Tibial artery (tissue), 4 donors: Measurements from ENCODE around the gene LARGE1.
"Not testable (repeated sequence)": the region's sequence is repeated elsewhere in the genome, so short reads cannot be mapped to it uniquely, and the experiment has no call there.

Experiments
- DNase-seq, 2 donors: peaks; one replicate each; pipeline ENCODE4 v3.0.0-alpha.2; 2019
- H3K27ac ChIP-seq, 2 donors: fragments of 200-600 bp; sonication (generic) in 1 of 2; 1 replicate in 1 of 2; 2 replicates in 1 of 2; pipeline ENCODE4 v1.5.1; 2018 to 2019; ENCODE audit warnings: mild to moderate bottlenecking in 1 of 2
- H3K27me3 ChIP-seq, 2 donors: fragments of 200-600 bp; sonication (generic) in 1 of 2; one replicate each; pipeline versions ENCODE4 v1.5.1 to v1.6.0; 2016 to 2019
- H3K36me3 ChIP-seq, 3 donors: fragments of 200-600 bp; sonication (generic) in 2 of 3; one replicate each; pipeline ENCODE4 v1.5.1; 2016 to 2019; ENCODE audit warnings: mild to moderate bottlenecking in 2 of 3
- H3K4me1 ChIP-seq, 4 donors: fragments of 200-600 bp; sonication (generic) in 2 of 4; 1 replicate in 3 of 4; 2 replicates in 1 of 4; pipeline ENCODE4 v1.5.1; 2016 to 2019
- H3K4me3 ChIP-seq, 2 donors: fragments of 200-600 bp; sonication (generic) in 1 of 2; 1 replicate in 1 of 2; 2 replicates in 1 of 2; pipeline ENCODE4 v1.5.1; 2018 to 2019; ENCODE audit warnings: mild to moderate bottlenecking in 2 of 2
- H3K9me3 ChIP-seq, 3 donors: fragments of 200-600 bp; sonication (generic) in 1 of 3; one replicate each; pipeline ENCODE4 v1.5.1; 2016 to 2019
- intact Hi-C: fragments of 100-400 bp; cut with DNase I; formaldehyde crosslinking; loops from one replicate; pipeline ENCODE4 v1.15.0; 2023; ENCODE audit warnings: low total_unique reads
- TF ChIP-seq, protein P1 (sequence below), 2 experiments: fragments of 200-600 bp in 1 of 2; fragments of 450-650 bp in 1 of 2; IDR thresholded peaks; one replicate each; pipeline ENCODE4 v1.5.1; 2017 to 2019; ENCODE audit warnings: antibody characterized with exemption in 2 of 2, mild to moderate bottlenecking in 1 of 2, moderate library complexity in 1 of 2

The LARGE1 gene

DNA sequence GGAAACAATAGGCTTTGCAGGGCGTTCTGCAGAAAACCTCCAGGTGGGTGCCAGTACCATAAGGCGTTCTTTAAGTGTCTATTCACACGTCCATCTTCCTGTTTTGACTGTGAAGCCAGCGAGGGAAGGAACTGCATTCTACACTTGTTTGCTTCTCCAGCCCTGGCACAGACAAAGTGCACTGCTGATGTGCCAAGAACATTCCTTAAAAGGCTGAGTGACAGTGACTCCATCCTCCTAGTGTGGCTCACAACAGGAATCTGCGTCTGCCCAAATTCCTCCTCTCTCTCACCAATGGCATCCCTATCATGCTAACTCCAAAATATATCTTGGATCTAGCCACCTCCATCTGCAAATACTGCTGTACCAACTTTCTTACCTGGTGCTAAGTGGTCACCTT is 454.7 kb downstream of the LARGE1 start:
- H3K36me3 ChIP-seq, result no peaks in the 10 kb centered on the region
- peaks cover 0 to 11% (median 5%) of the 10 kb centered on the region in 3 donors for H3K9me3 ChIP-seq
- H3K4me3 ChIP-seq, result no peak overlapping the region
- H3K27me3 ChIP-seq, result no peaks in the 10 kb centered on the region
- intact Hi-C loops, result no loop called here
- no peak for DNase-seq
- no peak overlapping the region for H3K27ac ChIP-seq
- TF ChIP-seq, protein P1, sequence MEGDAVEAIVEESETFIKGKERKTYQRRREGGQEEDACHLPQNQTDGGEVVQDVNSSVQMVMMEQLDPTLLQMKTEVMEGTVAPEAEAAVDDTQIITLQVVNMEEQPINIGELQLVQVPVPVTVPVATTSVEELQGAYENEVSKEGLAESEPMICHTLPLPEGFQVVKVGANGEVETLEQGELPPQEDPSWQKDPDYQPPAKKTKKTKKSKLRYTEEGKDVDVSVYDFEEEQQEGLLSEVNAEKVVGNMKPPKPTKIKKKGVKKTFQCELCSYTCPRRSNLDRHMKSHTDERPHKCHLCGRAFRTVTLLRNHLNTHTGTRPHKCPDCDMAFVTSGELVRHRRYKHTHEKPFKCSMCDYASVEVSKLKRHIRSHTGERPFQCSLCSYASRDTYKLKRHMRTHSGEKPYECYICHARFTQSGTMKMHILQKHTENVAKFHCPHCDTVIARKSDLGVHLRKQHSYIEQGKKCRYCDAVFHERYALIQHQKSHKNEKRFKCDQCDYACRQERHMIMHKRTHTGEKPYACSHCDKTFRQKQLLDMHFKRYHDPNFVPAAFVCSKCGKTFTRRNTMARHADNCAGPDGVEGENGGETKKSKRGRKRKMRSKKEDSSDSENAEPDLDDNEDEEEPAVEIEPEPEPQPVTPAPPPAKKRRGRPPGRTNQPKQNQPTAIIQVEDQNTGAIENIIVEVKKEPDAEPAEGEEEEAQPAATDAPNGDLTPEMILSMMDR (IDR thresholded peaks at IDR 0.05), result no peak
- peaks cover 0 to 4% (median 0%) of the 10 kb centered on the region in 4 donors for H3K4me1 ChIP-seq

DNA sequence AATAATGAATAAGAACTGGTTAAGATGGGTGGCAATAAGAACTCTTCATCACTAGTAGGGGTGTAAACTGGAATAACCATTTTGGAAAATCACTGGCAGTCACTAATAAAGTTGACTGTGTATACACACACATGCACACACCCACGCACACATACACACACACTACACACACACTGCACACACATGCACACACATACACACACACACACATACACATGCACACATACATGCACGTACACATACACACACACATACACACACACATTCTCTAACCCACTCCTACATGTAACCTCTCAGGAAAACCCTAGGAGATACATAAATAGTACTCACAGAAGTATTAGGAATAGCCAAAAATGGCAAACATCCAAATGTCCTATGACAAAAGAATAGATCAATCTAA is 455.6 kb downstream of the LARGE1 start:
- no peak for DNase-seq
- Histone ChIP-seq H3K4me1 (peaks cover 0 to 4% (median 0%) of the 10 kb centered on the region in 4 donors), H3K27me3 (no peaks in the 10 kb centered on the region), H3K27ac (no peak overlapping the region), H3K4me3 (no peak overlapping the region), H3K36me3 (no peaks in the 10 kb centered on the region), H3K9me3 (peaks cover 0 to 11% (median 5%) of the 10 kb centered on the region in 3 donors)
- intact Hi-C loops, result no loop called here
- TF ChIP-seq, protein P1 (IDR thresholded peaks at IDR 0.05), result no peak

DNA sequence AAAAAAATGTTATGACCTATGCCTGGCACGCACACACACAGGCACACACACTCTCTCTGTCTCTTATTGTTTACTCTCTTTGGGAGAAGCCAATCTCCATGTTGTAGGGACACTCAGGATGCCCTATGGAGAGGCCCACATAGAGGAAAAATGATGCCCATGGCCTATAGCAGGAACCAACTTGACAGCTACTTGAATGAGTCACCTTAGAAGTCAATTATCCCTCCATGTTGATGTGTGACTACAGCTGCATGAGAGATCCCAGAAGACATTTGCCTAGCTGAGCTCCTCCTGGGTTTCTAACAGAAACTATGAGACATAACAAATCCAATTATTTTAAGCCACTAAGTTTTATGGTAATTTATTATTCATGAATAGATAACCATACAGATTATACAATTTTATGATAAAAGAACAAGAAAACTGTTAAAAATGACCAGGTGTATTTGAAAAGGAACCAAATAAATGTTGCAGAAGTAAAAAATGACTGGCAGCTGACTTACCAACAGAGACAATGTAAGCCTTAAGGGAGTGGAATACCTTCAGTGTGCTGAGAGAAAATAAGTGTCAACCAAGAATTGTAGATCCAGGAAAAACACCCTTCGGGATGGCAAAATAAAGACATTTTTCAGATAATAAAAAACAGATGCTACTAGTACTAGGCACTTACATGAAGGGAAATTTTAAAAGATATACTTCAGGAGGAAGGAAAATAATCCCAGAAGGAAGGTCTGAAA is 458.4 kb downstream of the LARGE1 start:
- TF ChIP-seq, protein P1 (IDR thresholded peaks at IDR 0.05), result no peak
- no peak overlapping the region for H3K4me3 ChIP-seq
- no peaks in the 10 kb centered on the region for H3K27me3 ChIP-seq
- intact Hi-C loops, result no loop called here
- H3K27ac ChIP-seq, result no peak overlapping the region
- peaks cover 0 to 11% (median 5%) of the 10 kb centered on the region in 3 donors for H3K9me3 ChIP-seq
- no peaks in the 10 kb centered on the region for H3K36me3 ChIP-seq
- no peak for DNase-seq
- H3K4me1 ChIP-seq, result peaks cover 0 to 4% (median 0%) of the 10 kb centered on the region in 4 donors

DNA sequence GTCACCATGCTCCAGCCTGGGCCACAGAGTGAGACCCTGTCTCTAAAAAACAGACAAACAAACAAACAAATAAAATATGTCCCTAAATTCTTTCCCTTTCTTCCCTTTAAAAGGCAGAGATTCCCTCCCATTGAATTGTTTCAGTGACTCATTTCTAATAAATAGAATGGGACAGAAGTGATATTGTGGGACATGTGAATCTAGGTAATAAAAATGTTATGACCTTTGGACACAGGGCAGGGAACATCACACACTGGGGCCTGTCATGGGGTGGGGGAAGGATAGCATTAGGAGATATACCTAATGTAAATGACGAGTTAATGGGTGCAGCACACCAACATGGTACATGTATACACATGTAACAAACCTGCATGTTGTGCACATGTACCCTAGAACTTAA is 459.0 kb downstream of the LARGE1 start:
- DNase-seq, intact Hi-C loops, H3K4me1 ChIP-seq, H3K4me3 ChIP-seq, H3K27ac ChIP-seq, H3K36me3 ChIP-seq, H3K27me3 ChIP-seq: not testable (repeated sequence)
- H3K9me3 ChIP-seq, result peaks cover 0 to 11% (median 5%) of the 10 kb centered on the region in 3 donors

DNA sequence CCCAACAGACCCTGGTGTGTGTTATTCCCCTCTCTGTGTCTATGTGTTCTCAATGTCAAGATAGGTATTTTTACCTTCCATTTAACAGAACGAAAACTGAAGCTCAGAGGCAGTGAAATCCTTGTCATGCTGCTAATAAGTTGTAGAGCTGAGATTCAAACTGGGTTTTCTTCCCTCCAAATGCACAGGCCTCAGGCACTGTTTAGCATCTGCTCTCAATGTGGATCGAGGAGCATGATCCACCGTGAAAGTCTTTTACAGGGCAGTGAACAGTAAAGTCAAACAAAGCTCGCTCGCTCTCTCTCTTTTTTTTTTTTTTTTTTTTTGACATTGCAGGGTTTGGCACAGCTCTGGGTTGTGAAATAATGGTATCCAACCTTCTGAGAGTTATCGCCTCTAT is 461.1 kb downstream of the LARGE1 start:
- Histone ChIP-seq H3K27me3 (no peaks in the 10 kb centered on the region), H3K4me1 (no peaks in the 10 kb centered on the region), H3K27ac (no peak overlapping the region), H3K9me3 (peaks cover 0 to 11% (median 5%) of the 10 kb centered on the region in 3 donors), H3K36me3 (no peaks in the 10 kb centered on the region), H3K4me3 (no peak overlapping the region)
- no peak for DNase-seq
- intact Hi-C loops, result no loop called here
- TF ChIP-seq, protein P1 (IDR thresholded peaks at IDR 0.05), result no peak

DNA sequence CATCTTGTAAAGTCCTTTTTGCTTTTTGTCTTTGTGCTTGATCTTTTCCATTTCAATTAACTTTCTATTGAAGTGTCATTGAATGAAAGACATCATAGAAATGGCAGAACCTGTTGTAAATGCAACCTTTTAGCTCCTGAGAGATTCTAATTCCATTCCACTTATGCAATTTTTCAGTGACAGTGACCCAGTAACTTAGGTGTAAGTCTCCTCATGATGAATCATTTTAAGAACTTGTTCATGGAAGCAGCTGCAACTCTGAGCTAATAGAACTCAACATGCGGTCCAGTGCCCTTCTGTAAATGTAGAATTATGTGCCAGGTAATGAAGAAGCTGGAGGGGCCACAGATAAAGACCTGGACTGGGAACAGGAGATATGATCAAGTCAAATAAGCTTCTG is 463.8 kb downstream of the LARGE1 start:
- no peak overlapping the region for H3K4me3 ChIP-seq

More for the DNA sequence above, 463.8 kb downstream of the LARGE1 start:
- Histone ChIP-seq H3K36me3 (no peaks in the 10 kb centered on the region), H3K4me1 (no peaks in the 10 kb centered on the region), H3K9me3 (no peaks in the 10 kb centered on the region), H3K27ac (no peak overlapping the region), H3K27me3 (no peaks in the 10 kb centered on the region)
- intact Hi-C loops, result no loop called here
- DNase-seq, result no peak
- TF ChIP-seq, protein P1 (IDR thresholded peaks at IDR 0.05), result no peak
